Spleen (tissue), 7 donors: ENCODE measurements around the gene PLOD1.

Experiments
- POLR2AphosphoS5 ChIP-seq, 3 donors: sonication (generic); formaldehyde crosslinking; IDR thresholded peaks; one replicate each; pipeline ENCODE4 v1.5.1; 2017; ENCODE audit warnings: antibody characterized with exemption in 3 of 3
- TF ChIP-seq, protein P1 (sequence below), 11 experiments: fragments of 200-600 bp in 7 of 11; fragments of 450-650 bp in 4 of 11; sonication (generic) in 4 of 11; IDR thresholded peaks in 8 of 11; conservative IDR thresholded peaks in 3 of 11; 1 replicate in 7 of 11; 2 replicates in 4 of 11; pipeline versions ENCODE4 v1.4.0 to v1.8.0; 2016 to 2021; ENCODE audit warnings: antibody characterized with exemption in 11 of 11, inconsistent platforms in 4 of 11, mild to moderate bottlenecking in 1 of 11
- donor health status: DM: no; HTN: no; CAD: no; lungs with moderate emphysema.
- donor health status: DM: no; HTN: no; CAD: no.
- donor health status: DM: no; HTN: no; CAD: no.

DNA sequence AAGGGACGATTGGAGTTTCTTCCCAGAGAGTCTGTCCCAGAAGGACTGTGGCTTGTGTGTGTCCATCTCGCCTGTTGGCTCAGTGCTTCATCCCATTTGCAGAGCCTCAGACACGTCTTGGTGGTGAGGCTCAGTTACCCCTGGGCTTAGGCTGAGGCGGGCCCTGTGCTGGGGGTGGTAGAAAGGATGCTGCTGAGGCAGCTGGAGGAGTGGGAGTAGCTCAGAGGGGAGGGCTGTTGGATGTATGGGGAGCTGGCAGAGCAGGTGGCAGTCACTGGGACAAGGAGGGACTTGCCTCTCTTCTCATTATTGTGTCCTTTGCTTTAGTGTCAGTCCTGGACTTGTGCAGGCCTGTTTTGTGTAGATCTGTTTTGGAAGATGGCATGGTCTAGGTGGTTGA lies 77.5 kb downstream of the PLOD1 start:
- TF ChIP-seq, protein P1, sequence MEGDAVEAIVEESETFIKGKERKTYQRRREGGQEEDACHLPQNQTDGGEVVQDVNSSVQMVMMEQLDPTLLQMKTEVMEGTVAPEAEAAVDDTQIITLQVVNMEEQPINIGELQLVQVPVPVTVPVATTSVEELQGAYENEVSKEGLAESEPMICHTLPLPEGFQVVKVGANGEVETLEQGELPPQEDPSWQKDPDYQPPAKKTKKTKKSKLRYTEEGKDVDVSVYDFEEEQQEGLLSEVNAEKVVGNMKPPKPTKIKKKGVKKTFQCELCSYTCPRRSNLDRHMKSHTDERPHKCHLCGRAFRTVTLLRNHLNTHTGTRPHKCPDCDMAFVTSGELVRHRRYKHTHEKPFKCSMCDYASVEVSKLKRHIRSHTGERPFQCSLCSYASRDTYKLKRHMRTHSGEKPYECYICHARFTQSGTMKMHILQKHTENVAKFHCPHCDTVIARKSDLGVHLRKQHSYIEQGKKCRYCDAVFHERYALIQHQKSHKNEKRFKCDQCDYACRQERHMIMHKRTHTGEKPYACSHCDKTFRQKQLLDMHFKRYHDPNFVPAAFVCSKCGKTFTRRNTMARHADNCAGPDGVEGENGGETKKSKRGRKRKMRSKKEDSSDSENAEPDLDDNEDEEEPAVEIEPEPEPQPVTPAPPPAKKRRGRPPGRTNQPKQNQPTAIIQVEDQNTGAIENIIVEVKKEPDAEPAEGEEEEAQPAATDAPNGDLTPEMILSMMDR (IDR thresholded peaks at IDR 0.05 in 8 of 11, conservative IDR thresholded peaks at IDR 0.05 in 3 of 11): no peak
- TF ChIP-seq POLR2AphosphoS5 (IDR thresholded peaks at IDR 0.05): no peak
